Neutrophil (primary cell): Measurements from ENCODE around the gene NDFIP1.

Source experiments
- H3K27ac ChIP-seq: fragments of 200-600 bp; sonication (generic); 2 replicates; pipeline ENCODE4 v1.5.1; 2016; ENCODE audit warnings: mild to moderate bottlenecking, moderate library complexity
- H3K27me3 ChIP-seq: fragments of 200-600 bp; sonication (generic); 2 replicates; pipeline ENCODE4 v1.6.0; 2016; ENCODE audit warnings: mild to moderate bottlenecking
- H3K36me3 ChIP-seq: fragments of 200-600 bp; sonication (generic); 2 replicates; pipeline ENCODE4 v1.5.1; 2017
- H3K4me1 ChIP-seq, 2 experiments: fragments of 200-600 bp in 1 of 2; sonication (generic) in 1 of 2; 1 replicate in 1 of 2; 2 replicates in 1 of 2; pipeline versions ENCODE4 v1.5.1 to v1.6.1; 2013 to 2016; ENCODE audit warnings: low read depth in 1 of 2, low read length in 1 of 2, mild to moderate bottlenecking in 1 of 2, moderate library complexity in 1 of 2; ENCODE audit not compliant: control insufficient read depth in 1 of 2, insufficient read depth in 1 of 2
- H3K4me3 ChIP-seq, 2 experiments: fragments of 200-600 bp in 1 of 2; sonication (generic) in 1 of 2; 1 replicate in 1 of 2; 2 replicates in 1 of 2; pipeline ENCODE4 v1.5.1; 2013 to 2016; ENCODE audit warnings: low read depth in 1 of 2, low read length in 1 of 2, mild to moderate bottlenecking in 1 of 2, moderate library complexity in 1 of 2
- H3K9me3 ChIP-seq: fragments of 200-600 bp; sonication (generic); 2 replicates; pipeline ENCODE4 v1.5.1; 2016
- CTCF ChIP-seq: fragments of 200-600 bp; sonication (generic); IDR thresholded peaks from 2 replicates; pipeline ENCODE4 v1.5.1; 2016; ENCODE audit warnings: antibody characterized with exemption

The NDFIP1 gene

GRCh38 chr5:142175461-142176142, 67.0 kb downstream of the NDFIP1 start:
- Histone ChIP-seq H3K4me3 (no peak overlapping the region), H3K9me3 (no peaks in the 10 kb centered on the region), H3K27me3 (peaks cover 14% of the 10 kb centered on the region), H3K4me1 (no peaks in the 10 kb centered on the region), H3K27ac (no peak overlapping the region), H3K36me3 (no peaks in the 10 kb centered on the region)
- TF ChIP-seq CTCF: no peak

GRCh38 chr5:142176255-142176654, 67.7 kb downstream of the NDFIP1 start:
- Histone ChIP-seq H3K9me3 (no peaks in the 10 kb centered on the region), H3K27me3 (peaks cover 14% of the 10 kb centered on the region), H3K4me3 (no peak overlapping the region), H3K27ac (no peak overlapping the region), H3K36me3 (no peaks in the 10 kb centered on the region), H3K4me1 (no peaks in the 10 kb centered on the region)
- no peak for TF ChIP-seq CTCF

GRCh38 chr5:142178651-142179050, 70.1 kb downstream of the NDFIP1 start:
- no peaks in the 10 kb centered on the region for H3K9me3 ChIP-seq
- H3K27me3 ChIP-seq: peaks cover 9% of the 10 kb centered on the region
- no peak overlapping the region for H3K4me3 ChIP-seq
- TF ChIP-seq CTCF: no peak
- no peaks in the 10 kb centered on the region for H3K4me1 ChIP-seq
- no peak overlapping the region for H3K27ac ChIP-seq
- H3K36me3 ChIP-seq: no peaks in the 10 kb centered on the region

DNA sequence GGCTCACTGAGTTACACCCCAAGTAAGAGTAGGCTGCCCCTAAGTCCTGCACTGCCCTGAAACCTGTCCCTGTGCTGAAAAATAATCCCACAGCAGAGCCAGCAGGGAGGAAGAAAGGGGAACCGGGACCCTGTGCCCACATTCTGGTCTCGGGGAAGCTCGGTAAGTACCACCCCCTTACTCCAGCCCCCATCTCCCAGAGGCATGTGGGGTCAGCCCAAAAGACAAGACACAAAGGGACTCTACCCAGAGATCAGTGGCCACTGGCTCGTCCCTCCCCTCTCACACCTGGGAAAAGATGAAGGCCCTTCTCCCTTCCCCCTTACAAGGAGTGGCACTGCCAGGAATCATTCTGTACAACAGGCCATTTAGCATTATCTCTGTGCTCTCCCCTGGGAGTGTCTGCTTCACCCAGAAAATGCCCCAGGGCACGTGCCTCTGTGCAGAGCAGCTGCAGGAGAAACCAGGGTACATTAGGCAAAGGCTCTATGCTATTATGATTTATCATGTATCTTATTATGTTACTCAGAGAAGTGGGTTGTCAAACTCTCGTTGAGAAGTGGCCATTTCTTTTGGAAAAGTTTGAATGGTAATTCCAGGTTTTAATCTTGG, 71.3 kb downstream of the NDFIP1 start:
- H3K4me1 ChIP-seq: no peaks in the 10 kb centered on the region
- H3K27ac ChIP-seq: no peak overlapping the region
- TF ChIP-seq CTCF: no peak
- peaks cover 8% of the 10 kb centered on the region for H3K27me3 ChIP-seq
- H3K36me3 ChIP-seq: no peaks in the 10 kb centered on the region
- no peak overlapping the region for H3K4me3 ChIP-seq
- no peaks in the 10 kb centered on the region for H3K9me3 ChIP-seq

GRCh38 chr5:142181096-142181495, 72.5 kb downstream of the NDFIP1 start:
- Histone ChIP-seq H3K9me3 (no peaks in the 10 kb centered on the region), H3K4me3 (no peak overlapping the region), H3K27ac (no peak overlapping the region), H3K27me3 (peaks cover 3% of the 10 kb centered on the region), H3K4me1 (no peaks in the 10 kb centered on the region), H3K36me3 (no peaks in the 10 kb centered on the region)
- no peak for TF ChIP-seq CTCF
